GM23338 (cell line): Measurements from ENCODE around the gene C1QTNF8. TPM values are rescaled to one million over a fixed set of nuclear protein-coding genes. Genes with fewer than 3 reads are reported as not detected.

ENCODE experiments used
- ATAC-seq: fragments of 200-7000 bp; cut with Tn5 transposase; 3 replicates; pipeline ENCODE4 v1.9.1; 2020
- DNase-seq: peaks from one replicate; pipeline ENCODE4 v3.0.0-alpha.2; 2015; ENCODE audit warnings: low spot score
- H2AFZ ChIP-seq: fragments of 200-600 bp; sonication (generic); 2 replicates; pipeline ENCODE4 v1.8.0; 2016; ENCODE audit warnings: antibody characterized with exemption, mild to moderate bottlenecking, moderate library complexity
- H3F3A ChIP-seq: fragments of 200-600 bp; sonication (generic); replicated peaks from 2 replicates; pipeline ENCODE4 v1.8.0; 2017; ENCODE audit warnings: antibody characterized with exemption, mixed run types, low read depth
- H3K27ac ChIP-seq: fragments of 200-600 bp; sonication (generic); 2 replicates; pipeline ENCODE4 v1.6.1; 2016; ENCODE audit warnings: low read depth
- H3K27me3 ChIP-seq: fragments of 200-600 bp; sonication (generic); 2 replicates; pipeline ENCODE4 v1.8.0; 2016; ENCODE audit warnings: mild to moderate bottlenecking, mixed run types, moderate library complexity; ENCODE audit not compliant: insufficient read depth
- H3K36me3 ChIP-seq: fragments of 200-600 bp; sonication (generic); 2 replicates; pipeline ENCODE4 v1.8.0; 2016; ENCODE audit warnings: mild to moderate bottlenecking; ENCODE audit not compliant: insufficient read depth
- H3K4me1 ChIP-seq: fragments of 200-600 bp; sonication (generic); 2 replicates; pipeline ENCODE4 v1.8.0; 2016; ENCODE audit warnings: mild to moderate bottlenecking, moderate library complexity; ENCODE audit not compliant: insufficient read depth
- H3K4me2 ChIP-seq: fragments of 200-600 bp; sonication (generic); 2 replicates; pipeline ENCODE4 v1.7.1; 2017; ENCODE audit warnings: mixed run types
- H3K4me3 ChIP-seq: fragments of 200-600 bp; sonication (generic); 2 replicates; pipeline ENCODE4 v1.6.1; 2016; ENCODE audit warnings: mixed run types
- H3K79me2 ChIP-seq: fragments of 200-600 bp; sonication (generic); replicated peaks from 2 replicates; pipeline ENCODE4 v1.8.0; 2017; ENCODE audit warnings: mild to moderate bottlenecking; ENCODE audit not compliant: insufficient read depth
- H3K9me2 ChIP-seq: fragments of 200-600 bp; sonication (generic); 2 replicates; pipeline ENCODE4 v1.8.0; 2017; ENCODE audit not compliant: insufficient read depth
- H4K20me1 ChIP-seq: fragments of 200-600 bp; sonication (generic); replicated peaks from 2 replicates; pipeline ENCODE4 v1.8.0; 2017; ENCODE audit warnings: mild to moderate bottlenecking; ENCODE audit not compliant: insufficient read depth
- H3K27ac Mint-ChIP-seq: 2 replicates; pipeline ENCODE4 v1.8.0; 2020; ENCODE audit warnings: inconsistent platforms, mild to moderate bottlenecking, moderate library complexity, mixed read lengths
- H3K27me3 Mint-ChIP-seq: 3 replicates; pipeline ENCODE4 v1.8.0; 2022; ENCODE audit warnings: low read depth, mild to moderate bottlenecking, moderate library complexity, mixed read lengths, inconsistent platforms; ENCODE audit not compliant: insufficient read depth, poor library complexity
- H3K36me3 Mint-ChIP-seq: 3 replicates; pipeline ENCODE4 v1.8.0; 2021; ENCODE audit warnings: low read depth, mild to moderate bottlenecking, inconsistent platforms, moderate library complexity, mixed read lengths
- H3K4me1 Mint-ChIP-seq: 3 replicates; pipeline ENCODE4 v1.8.0; 2020; ENCODE audit warnings: mild to moderate bottlenecking, inconsistent platforms, mixed read lengths
- H3K4me3 Mint-ChIP-seq: 3 replicates; pipeline ENCODE4 v1.8.0; 2021; ENCODE audit warnings: moderate library complexity, mild to moderate bottlenecking, inconsistent platforms, mixed read lengths
- H3K9me3 Mint-ChIP-seq: 3 replicates; pipeline ENCODE4 v1.8.0; 2020; ENCODE audit warnings: moderate library complexity, mild to moderate bottlenecking, inconsistent platforms, mixed read lengths
- EZH2 ChIP-seq: fragments of 200-600 bp; sonication (generic); IDR thresholded peaks from one replicate; pipeline ENCODE4 v1.8.0; 2017; ENCODE audit warnings: antibody characterized with exemption, mild to moderate bottlenecking, low read depth; ENCODE audit not compliant: unreplicated experiment
- EZH2phosphoT487 ChIP-seq: fragments of 200-600 bp; sonication (generic); IDR thresholded peaks from one replicate; pipeline ENCODE4 v1.8.1; 2018; ENCODE audit warnings: antibody characterized with exemption; ENCODE audit not compliant: unreplicated experiment
- JUNB ChIP-seq: IDR thresholded peaks from one replicate; pipeline ENCODE4 v1.6.1; 2016; ENCODE audit warnings: antibody characterized with exemption; ENCODE audit not compliant: unreplicated experiment
- NANOG ChIP-seq: IDR thresholded peaks from 2 replicates; pipeline ENCODE4 v1.6.1; 2016; ENCODE audit warnings: antibody characterized with exemption, borderline replicate concordance
- STAT1 ChIP-seq: IDR thresholded peaks from one replicate; pipeline ENCODE4 v1.6.1; 2016; ENCODE audit warnings: antibody characterized with exemption; ENCODE audit not compliant: unreplicated experiment
- ZNF114 ChIP-seq: fragments of 250-450 bp; sonication (Bioruptor Pico); IDR thresholded peaks from 2 replicates; pipeline ENCODE4 v1.5.0; 2020; ENCODE audit warnings: mild to moderate bottlenecking, moderate library complexity
- ZNF331 ChIP-seq: fragments of 250-450 bp; sonication (Bioruptor Pico); IDR thresholded peaks from 2 replicates; pipeline ENCODE4 v1.5.0; 2020; ENCODE audit warnings: low read depth, mild to moderate bottlenecking, moderate library complexity
- polyA plus RNA-seq: library from polyadenylated mRNA; unstranded; fragments of >200 nt; fragmentation: Nextera tagmentation; extraction: Ambion mirVana; gene quantifications from 2 replicates; pipeline ENCODE4 v1.2.1, GENCODE V29; 2016
- total RNA-seq: library from RNA; depleted of rRNA; stranded (reverse); fragments of >200 nt; shearing (Covaris generic); gene quantifications from 2 replicates; pipeline ENCODE4 v1.2.3, GENCODE V29; 2014
- TF ChIP-seq, protein P1 (sequence below): IDR thresholded peaks from one replicate; pipeline ENCODE4 v1.6.1; 2018; ENCODE audit warnings: antibody characterized with exemption; ENCODE audit not compliant: unreplicated experiment
- TF ChIP-seq, protein P2 (sequence below), 2 experiments: fragments of 200-600 bp in 1 of 2; sonication (generic) in 1 of 2; conservative IDR thresholded peaks; 2 replicates each; pipeline versions ENCODE4 v1.5.1 to v1.6.1; 2016 to 2017; ENCODE audit warnings: antibody characterized with exemption in 2 of 2, low read depth in 2 of 2, mild to moderate bottlenecking in 2 of 2, moderate library complexity in 1 of 2
- TF ChIP-seq, protein P3 (sequence below): fragments of 250-450 bp; sonication (Bioruptor Pico); IDR thresholded peaks from 2 replicates; pipeline ENCODE4 v1.5.0; 2020; ENCODE audit warnings: mild to moderate bottlenecking, moderate library complexity
- TF ChIP-seq, protein P4 (sequence below): IDR thresholded peaks from 2 replicates; pipeline ENCODE4 v1.6.1; 2016; ENCODE audit warnings: antibody characterized with exemption

The C1QTNF8 gene
- total and polyA plus RNA-seq, 2 experiments from 2014 or later: not detected

DNA sequence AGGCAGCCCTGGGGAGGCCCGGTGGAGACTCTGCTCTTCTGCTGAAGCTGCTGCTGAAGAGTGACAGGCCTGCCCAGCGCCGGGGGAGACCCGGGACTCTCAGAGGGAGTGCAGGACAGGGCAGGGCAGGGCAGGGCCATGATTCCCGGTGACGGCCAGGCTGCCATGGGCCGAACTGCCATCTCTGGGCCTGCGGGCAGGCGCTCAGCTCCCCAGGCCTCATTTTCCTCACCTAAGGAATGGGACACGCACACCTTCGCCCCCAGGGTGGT lies 46.1 kb downstream of the C1QTNF8 start:
- H3K4me2 ChIP-seq: no peak overlapping the region
- no peaks in the 10 kb centered on the region for H3F3A ChIP-seq
- no peaks in the 10 kb centered on the region for H3K36me3 ChIP-seq
- H3K4me3 Mint-ChIP-seq: no peak overlapping the region
- H3K4me3 ChIP-seq: no peak overlapping the region
- no peaks in the 10 kb centered on the region for H3K79me2 ChIP-seq
- no peak for TF ChIP-seq EZH2
- TF ChIP-seq ZNF114: no peak
- no peak for TF ChIP-seq ZNF331 (CRISPR knock-in tag)
- no peak for TF ChIP-seq STAT1
- TF ChIP-seq NANOG: no peak
- TF ChIP-seq, protein P1, sequence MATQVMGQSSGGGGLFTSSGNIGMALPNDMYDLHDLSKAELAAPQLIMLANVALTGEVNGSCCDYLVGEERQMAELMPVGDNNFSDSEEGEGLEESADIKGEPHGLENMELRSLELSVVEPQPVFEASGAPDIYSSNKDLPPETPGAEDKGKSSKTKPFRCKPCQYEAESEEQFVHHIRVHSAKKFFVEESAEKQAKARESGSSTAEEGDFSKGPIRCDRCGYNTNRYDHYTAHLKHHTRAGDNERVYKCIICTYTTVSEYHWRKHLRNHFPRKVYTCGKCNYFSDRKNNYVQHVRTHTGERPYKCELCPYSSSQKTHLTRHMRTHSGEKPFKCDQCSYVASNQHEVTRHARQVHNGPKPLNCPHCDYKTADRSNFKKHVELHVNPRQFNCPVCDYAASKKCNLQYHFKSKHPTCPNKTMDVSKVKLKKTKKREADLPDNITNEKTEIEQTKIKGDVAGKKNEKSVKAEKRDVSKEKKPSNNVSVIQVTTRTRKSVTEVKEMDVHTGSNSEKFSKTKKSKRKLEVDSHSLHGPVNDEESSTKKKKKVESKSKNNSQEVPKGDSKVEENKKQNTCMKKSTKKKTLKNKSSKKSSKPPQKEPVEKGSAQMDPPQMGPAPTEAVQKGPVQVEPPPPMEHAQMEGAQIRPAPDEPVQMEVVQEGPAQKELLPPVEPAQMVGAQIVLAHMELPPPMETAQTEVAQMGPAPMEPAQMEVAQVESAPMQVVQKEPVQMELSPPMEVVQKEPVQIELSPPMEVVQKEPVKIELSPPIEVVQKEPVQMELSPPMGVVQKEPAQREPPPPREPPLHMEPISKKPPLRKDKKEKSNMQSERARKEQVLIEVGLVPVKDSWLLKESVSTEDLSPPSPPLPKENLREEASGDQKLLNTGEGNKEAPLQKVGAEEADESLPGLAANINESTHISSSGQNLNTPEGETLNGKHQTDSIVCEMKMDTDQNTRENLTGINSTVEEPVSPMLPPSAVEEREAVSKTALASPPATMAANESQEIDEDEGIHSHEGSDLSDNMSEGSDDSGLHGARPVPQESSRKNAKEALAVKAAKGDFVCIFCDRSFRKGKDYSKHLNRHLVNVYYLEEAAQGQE: no peak
- TF ChIP-seq, protein P2, sequence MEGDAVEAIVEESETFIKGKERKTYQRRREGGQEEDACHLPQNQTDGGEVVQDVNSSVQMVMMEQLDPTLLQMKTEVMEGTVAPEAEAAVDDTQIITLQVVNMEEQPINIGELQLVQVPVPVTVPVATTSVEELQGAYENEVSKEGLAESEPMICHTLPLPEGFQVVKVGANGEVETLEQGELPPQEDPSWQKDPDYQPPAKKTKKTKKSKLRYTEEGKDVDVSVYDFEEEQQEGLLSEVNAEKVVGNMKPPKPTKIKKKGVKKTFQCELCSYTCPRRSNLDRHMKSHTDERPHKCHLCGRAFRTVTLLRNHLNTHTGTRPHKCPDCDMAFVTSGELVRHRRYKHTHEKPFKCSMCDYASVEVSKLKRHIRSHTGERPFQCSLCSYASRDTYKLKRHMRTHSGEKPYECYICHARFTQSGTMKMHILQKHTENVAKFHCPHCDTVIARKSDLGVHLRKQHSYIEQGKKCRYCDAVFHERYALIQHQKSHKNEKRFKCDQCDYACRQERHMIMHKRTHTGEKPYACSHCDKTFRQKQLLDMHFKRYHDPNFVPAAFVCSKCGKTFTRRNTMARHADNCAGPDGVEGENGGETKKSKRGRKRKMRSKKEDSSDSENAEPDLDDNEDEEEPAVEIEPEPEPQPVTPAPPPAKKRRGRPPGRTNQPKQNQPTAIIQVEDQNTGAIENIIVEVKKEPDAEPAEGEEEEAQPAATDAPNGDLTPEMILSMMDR (conservative IDR thresholded peaks at IDR 0.05; ENCODE audit: low read depth in 2 of 2): no peak
- TF ChIP-seq, protein P3, sequence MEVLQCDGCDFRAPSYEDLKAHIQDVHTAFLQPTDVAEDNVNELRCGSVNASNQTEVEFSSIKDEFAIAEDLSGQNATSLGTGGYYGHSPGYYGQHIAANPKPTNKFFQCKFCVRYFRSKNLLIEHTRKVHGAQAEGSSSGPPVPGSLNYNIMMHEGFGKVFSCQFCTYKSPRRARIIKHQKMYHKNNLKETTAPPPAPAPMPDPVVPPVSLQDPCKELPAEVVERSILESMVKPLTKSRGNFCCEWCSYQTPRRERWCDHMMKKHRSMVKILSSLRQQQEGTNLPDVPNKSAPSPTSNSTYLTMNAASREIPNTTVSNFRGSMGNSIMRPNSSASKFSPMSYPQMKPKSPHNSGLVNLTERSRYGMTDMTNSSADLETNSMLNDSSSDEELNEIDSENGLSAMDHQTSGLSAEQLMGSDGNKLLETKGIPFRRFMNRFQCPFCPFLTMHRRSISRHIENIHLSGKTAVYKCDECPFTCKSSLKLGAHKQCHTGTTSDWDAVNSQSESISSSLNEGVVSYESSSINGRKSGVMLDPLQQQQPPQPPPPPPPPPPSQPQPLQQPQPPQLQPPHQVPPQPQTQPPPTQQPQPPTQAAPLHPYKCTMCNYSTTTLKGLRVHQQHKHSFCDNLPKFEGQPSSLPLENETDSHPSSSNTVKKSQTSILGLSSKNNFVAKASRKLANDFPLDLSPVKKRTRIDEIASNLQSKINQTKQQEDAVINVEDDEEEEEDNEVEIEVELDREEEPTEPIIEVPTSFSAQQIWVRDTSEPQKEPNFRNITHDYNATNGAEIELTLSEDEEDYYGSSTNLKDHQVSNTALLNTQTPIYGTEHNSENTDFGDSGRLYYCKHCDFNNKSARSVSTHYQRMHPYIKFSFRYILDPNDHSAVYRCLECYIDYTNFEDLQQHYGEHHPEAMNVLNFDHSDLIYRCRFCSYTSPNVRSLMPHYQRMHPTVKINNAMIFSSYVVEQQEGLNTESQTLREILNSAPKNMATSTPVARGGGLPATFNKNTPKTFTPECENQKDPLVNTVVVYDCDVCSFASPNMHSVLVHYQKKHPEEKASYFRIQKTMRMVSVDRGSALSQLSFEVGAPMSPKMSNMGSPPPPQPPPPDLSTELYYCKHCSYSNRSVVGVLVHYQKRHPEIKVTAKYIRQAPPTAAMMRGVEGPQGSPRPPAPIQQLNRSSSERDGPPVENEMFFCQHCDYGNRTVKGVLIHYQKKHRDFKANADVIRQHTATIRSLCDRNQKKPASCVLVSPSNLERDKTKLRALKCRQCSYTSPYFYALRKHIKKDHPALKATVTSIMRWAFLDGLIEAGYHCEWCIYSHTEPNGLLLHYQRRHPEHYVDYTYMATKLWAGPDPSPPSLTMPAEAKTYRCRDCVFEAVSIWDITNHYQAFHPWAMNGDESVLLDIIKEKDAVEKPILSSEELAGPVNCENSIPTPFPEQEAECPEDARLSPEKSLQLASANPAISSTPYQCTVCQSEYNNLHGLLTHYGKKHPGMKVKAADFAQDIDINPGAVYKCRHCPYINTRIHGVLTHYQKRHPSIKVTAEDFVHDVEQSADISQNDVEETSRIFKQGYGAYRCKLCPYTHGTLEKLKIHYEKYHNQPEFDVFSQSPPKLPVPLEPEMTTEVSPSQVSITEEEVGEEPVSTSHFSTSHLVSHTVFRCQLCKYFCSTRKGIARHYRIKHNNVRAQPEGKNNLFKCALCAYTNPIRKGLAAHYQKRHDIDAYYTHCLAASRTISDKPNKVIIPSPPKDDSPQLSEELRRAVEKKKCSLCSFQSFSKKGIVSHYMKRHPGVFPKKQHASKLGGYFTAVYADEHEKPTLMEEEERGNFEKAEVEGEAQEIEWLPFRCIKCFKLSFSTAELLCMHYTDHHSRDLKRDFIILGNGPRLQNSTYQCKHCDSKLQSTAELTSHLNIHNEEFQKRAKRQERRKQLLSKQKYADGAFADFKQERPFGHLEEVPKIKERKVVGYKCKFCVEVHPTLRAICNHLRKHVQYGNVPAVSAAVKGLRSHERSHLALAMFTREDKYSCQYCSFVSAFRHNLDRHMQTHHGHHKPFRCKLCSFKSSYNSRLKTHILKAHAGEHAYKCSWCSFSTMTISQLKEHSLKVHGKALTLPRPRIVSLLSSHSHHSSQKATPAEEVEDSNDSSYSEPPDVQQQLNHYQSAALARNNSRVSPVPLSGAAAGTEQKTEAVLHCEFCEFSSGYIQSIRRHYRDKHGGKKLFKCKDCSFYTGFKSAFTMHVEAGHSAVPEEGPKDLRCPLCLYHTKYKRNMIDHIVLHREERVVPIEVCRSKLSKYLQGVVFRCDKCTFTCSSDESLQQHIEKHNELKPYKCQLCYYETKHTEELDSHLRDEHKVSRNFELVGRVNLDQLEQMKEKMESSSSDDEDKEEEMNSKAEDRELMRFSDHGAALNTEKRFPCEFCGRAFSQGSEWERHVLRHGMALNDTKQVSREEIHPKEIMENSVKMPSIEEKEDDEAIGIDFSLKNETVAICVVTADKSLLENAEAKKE (CRISPR knock-in tag): no peak
- no peak for TF ChIP-seq EZH2phosphoT487
- no peak for TF ChIP-seq JUNB
- TF ChIP-seq, protein P4, sequence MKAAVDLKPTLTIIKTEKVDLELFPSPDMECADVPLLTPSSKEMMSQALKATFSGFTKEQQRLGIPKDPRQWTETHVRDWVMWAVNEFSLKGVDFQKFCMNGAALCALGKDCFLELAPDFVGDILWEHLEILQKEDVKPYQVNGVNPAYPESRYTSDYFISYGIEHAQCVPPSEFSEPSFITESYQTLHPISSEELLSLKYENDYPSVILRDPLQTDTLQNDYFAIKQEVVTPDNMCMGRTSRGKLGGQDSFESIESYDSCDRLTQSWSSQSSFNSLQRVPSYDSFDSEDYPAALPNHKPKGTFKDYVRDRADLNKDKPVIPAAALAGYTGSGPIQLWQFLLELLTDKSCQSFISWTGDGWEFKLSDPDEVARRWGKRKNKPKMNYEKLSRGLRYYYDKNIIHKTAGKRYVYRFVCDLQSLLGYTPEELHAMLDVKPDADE: no peak
- H3K9me2 ChIP-seq: no peaks in the 10 kb centered on the region
- H3K9me3 Mint-ChIP-seq: no peaks in the 10 kb centered on the region
- DNase-seq (no peak), ATAC-seq (no peak)
- H3K4me1 Mint-ChIP-seq: no peaks in the 10 kb centered on the region
- H3K36me3 Mint-ChIP-seq: no peaks in the 10 kb centered on the region
- H3K4me1 ChIP-seq: no peaks in the 10 kb centered on the region; the same call in 1 of the 2 replicates
- no peak overlapping the region for H3K27ac Mint-ChIP-seq
- peaks cover 3% of the 10 kb centered on the region for H3K27me3 Mint-ChIP-seq
- no peaks in the 10 kb centered on the region for H4K20me1 ChIP-seq
- no peaks in the 10 kb centered on the region for H3K27me3 ChIP-seq
- H2AFZ ChIP-seq: no peak overlapping the region
- no peak overlapping the region for H3K27ac ChIP-seq
